WERI-Rb-1 (cell line): ENCODE measurements around the gene SPECC1L.
A peak's percentile ranks its signal among the peaks of the same experiment; 100 is the strongest.

Source experiments
- DNase-seq: peaks from one replicate; pipeline ENCODE4 v3.0.0-alpha.2; 2020
- H3K27ac ChIP-seq: fragments of 250-450 bp; sonication (Bioruptor Pico); 2 replicates; pipeline ENCODE4 v1.5.1; 2020; ENCODE audit warnings: mild to moderate bottlenecking, moderate library complexity
- H3K27me3 ChIP-seq: fragments of 250-450 bp; sonication (Bioruptor Pico); 2 replicates; pipeline ENCODE4 v1.5.1; 2021; ENCODE audit warnings: mild to moderate bottlenecking, low read depth, moderate library complexity; ENCODE audit not compliant: insufficient read depth, severe bottlenecking
- H3K36me3 ChIP-seq: fragments of 250-450 bp; sonication (Bioruptor Pico); 2 replicates; pipeline ENCODE4 v1.5.1; 2020; ENCODE audit warnings: mild to moderate bottlenecking, moderate library complexity
- H3K4me3 ChIP-seq: 2 replicates; pipeline ENCODE4 v1.5.1; 2011; ENCODE audit warnings: low read depth, mild to moderate bottlenecking, control low read depth, low read length
- H3K9me3 ChIP-seq: fragments of 250-450 bp; sonication (Bioruptor Pico); 2 replicates; pipeline ENCODE4 v1.5.1; 2021; ENCODE audit warnings: mild to moderate bottlenecking, moderate library complexity; ENCODE audit not compliant: severe bottlenecking
- CTCF ChIP-seq: IDR thresholded peaks from 2 replicates; pipeline ENCODE4 v1.5.1; 2011; ENCODE audit warnings: low read depth, mild to moderate bottlenecking, control low read depth, inconsistent platforms, low read length

Gene SPECC1L

GRCh38 chr22:24370401-24370800 is 99.8 kb downstream of the SPECC1L start:
- Histone ChIP-seq H3K27me3 (no peaks in the 10 kb centered on the region), H3K9me3 (no peaks in the 10 kb centered on the region), H3K36me3 (peaks cover 79% of the 10 kb centered on the region), H3K4me3 (no peak overlapping the region), H3K27ac (no peak overlapping the region)
- no peak for DNase-seq
- TF ChIP-seq CTCF, result no peak

GRCh38 chr22:24376002-24376401 is 105.4 kb downstream of the SPECC1L start:
- Histone ChIP-seq H3K36me3 (peaks cover 52% of the 10 kb centered on the region), H3K4me3 (no peak overlapping the region), H3K9me3 (no peaks in the 10 kb centered on the region), H3K27me3 (no peaks in the 10 kb centered on the region), H3K27ac (no peak overlapping the region)
- TF ChIP-seq CTCF, result no peak
- no peak for DNase-seq

- no peak for TF ChIP-seq CTCF
- H3K27me3 ChIP-seq, result no peaks in the 10 kb centered on the region
- peaks cover 46% of the 10 kb centered on the region for H3K36me3 ChIP-seq
- H3K9me3 ChIP-seq, result no peaks in the 10 kb centered on the region
- no peak overlapping the region for H3K4me3 ChIP-seq
- no peak overlapping the region for H3K27ac ChIP-seq
- DNase-seq, result no peak
Observed at GRCh38 chr22:24376586-24376985, 106.0 kb downstream of the SPECC1L start.

GRCh38 chr22:24379536-24379935 is 108.9 kb downstream of the SPECC1L start:
- no peak overlapping the region for H3K4me3 ChIP-seq
- peak overlapping the region; percentile 35 for H3K27ac ChIP-seq
- DNase-seq, result no peak
- no peaks in the 10 kb centered on the region for H3K9me3 ChIP-seq
- peaks cover 28% of the 10 kb centered on the region for H3K36me3 ChIP-seq
- no peaks in the 10 kb centered on the region for H3K27me3 ChIP-seq
- no peak for TF ChIP-seq CTCF

- Histone ChIP-seq H3K27me3 (no peaks in the 10 kb centered on the region), H3K4me3 (no peak overlapping the region), H3K27ac (peak overlapping the region; percentile 35), H3K9me3 (no peaks in the 10 kb centered on the region), H3K36me3 (peaks cover 22% of the 10 kb centered on the region)
- peak; percentile 46 for DNase-seq
- TF ChIP-seq CTCF, result no peak
Observed at GRCh38 chr22:24380220-24380904, 109.7 kb downstream of the SPECC1L start.

GRCh38 chr22:24380905-24381230 is 110.2 kb downstream of the SPECC1L start:
- H3K36me3 ChIP-seq, result peaks cover 17% of the 10 kb centered on the region
- H3K27me3 ChIP-seq, result no peaks in the 10 kb centered on the region
- peak overlapping the region; percentile 35; the same call in 1 of the 2 replicates for H3K27ac ChIP-seq
- no peaks in the 10 kb centered on the region for H3K9me3 ChIP-seq
- no peak for DNase-seq
- H3K4me3 ChIP-seq, result no peak overlapping the region
- no peak for TF ChIP-seq CTCF
